AG04449 (cell line): ENCODE data around the gene FBXO48.
"Not testable (repeated sequence)": the region's sequence is repeated elsewhere in the genome, so short reads cannot be mapped to it uniquely, and the experiment has no call there.

Experiments used
- CTCF ChIA-PET: fragments of 350-600 bp; formaldehyde crosslinking; extraction: SDS; loops from one replicate; lab custom pipeline; 2021; ENCODE audit warnings: antibody characterized with exemption; lab: Yijun Ruan, JAX
- POLR2A ChIA-PET: fragments of 400-600, 350-600 bp; formaldehyde crosslinking; extraction: SDS; loops from one replicate; lab custom pipeline; 2020; ENCODE audit warnings: antibody characterized with exemption, inconsistent platforms; lab: Yijun Ruan, JAX
- DNase-seq: peaks from one replicate; pipeline ENCODE4 v3.0.0-alpha.2; 2010; ENCODE audit warnings: low read depth, low spot score
- H3K4me3 ChIP-seq: 2 replicates; pipeline ENCODE4 v1.5.1; 2011; ENCODE audit warnings: low read depth, mild to moderate bottlenecking, control low read depth, low read length
- CTCF ChIP-seq: IDR thresholded peaks from one replicate; pipeline ENCODE4 v1.5.1; 2011; ENCODE audit warnings: mild to moderate bottlenecking, moderate library complexity, low read length, control low read depth, inconsistent platforms; ENCODE audit not compliant: insufficient read depth; ENCODE audit errors: missing control alignments

Gene FBXO48

GRCh38 chr2:68489282-68489681 is 22.2 kb upstream of the FBXO48 start:
- CTCF ChIA-PET, result interaction anchor here (0.9 to 3.9 kb wide), 8 partner anchors 15 to 438 kb away, joined by 3 to 38 read pairs (median 7); no protein-coding TSS in a partner anchor
- no peak for DNase-seq
- no peak overlapping the region for H3K4me3 ChIP-seq
- no peak for TF ChIP-seq CTCF
- POLR2A ChIA-PET, result no interaction called here

- H3K4me3 ChIP-seq, DNase-seq, POLR2A ChIA-PET: not testable (repeated sequence)
- CTCF ChIA-PET, result interaction anchor here (0.7 to 3.9 kb wide), 23 partner anchors 11 to 438 kb away, joined by 3 to 38 read pairs (median 5); partner anchors contain the start of genes APLF and FBXO48
Measured at GRCh38 chr2:68488605-68489004, 21.5 kb upstream of the FBXO48 start.

GRCh38 chr2:68487773-68488355 is 20.8 kb upstream of the FBXO48 start:
- POLR2A ChIA-PET, result no interaction called here
- DNase-seq, result no peak

GRCh38 chr2:68483011-68483410 is 15.9 kb upstream of the FBXO48 start:
- POLR2A ChIA-PET, result no interaction called here
- H3K4me3 ChIP-seq, result no peak overlapping the region
- CTCF ChIA-PET, result interaction anchor here (1.4 to 2.3 kb wide), 2 partner anchors 14 to 20 kb away, joined by 4 to 6 read pairs; no protein-coding TSS in a partner anchor
- no peak for TF ChIP-seq CTCF
- no peak for DNase-seq

More at GRCh38 chr2:68487773-68488355, 20.8 kb upstream of the FBXO48 start:
- H3K4me3 ChIP-seq, result no peak overlapping the region
- CTCF ChIA-PET, result interaction anchor here (0.6 to 3.9 kb wide), 32 partner anchors 9 to 438 kb away, joined by 3 to 38 read pairs (median 4); partner anchors contain the start of genes APLF and FBXO48
- TF ChIP-seq CTCF, result no peak

GRCh38 chr2:68482296-68482820 is 15.3 kb upstream of the FBXO48 start:
- CTCF ChIA-PET, result interaction anchor here (1.3 to 2.3 kb wide), 3 partner anchors 10 to 113 kb away, joined by 3 to 10 read pairs (median 6); no protein-coding TSS in a partner anchor
- H3K4me3 ChIP-seq, result no peak overlapping the region
- POLR2A ChIA-PET, result no interaction called here
- TF ChIP-seq CTCF, result no peak
- no peak for DNase-seq

GRCh38 chr2:68478688-68479087 is 11.6 kb upstream of the FBXO48 start:
- POLR2A ChIA-PET, result no interaction called here
- TF ChIP-seq CTCF, result no peak
- CTCF ChIA-PET, result interaction anchor here (1.0 to 2.3 kb wide), 2 partner anchors 9 to 117 kb away, joined by 3 to 14 read pairs; no protein-coding TSS in a partner anchor
- H3K4me3 ChIP-seq, result no peak overlapping the region
- DNase-seq, result no peak
